ENCODE measurements around the gene OASL.
"Not testable (repeated sequence)": the region's sequence is repeated elsewhere in the genome, so short reads cannot be mapped to it uniquely, and the experiment has no call there.

Gene OASL

DNA sequence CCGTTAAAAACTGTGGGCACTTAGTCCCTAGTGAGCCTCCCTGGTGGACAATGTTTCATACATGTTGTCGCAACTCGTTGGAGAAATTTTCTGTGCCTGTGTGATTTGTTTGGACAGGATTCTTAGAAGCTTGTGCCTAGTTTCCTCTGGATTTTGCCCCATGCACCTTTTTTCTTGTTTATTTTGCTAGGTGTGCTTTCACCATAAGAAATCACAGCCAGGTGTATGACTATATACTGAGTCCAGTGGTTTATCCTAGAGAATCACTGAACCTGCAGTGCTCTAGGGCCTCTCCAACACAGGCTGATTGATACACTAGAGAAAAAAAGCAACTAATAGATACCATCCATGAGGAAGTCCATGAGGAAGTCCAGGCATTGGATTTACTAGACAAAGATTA lies 33.1 kb upstream of the OASL start:
- Histone ChIP-seq H3K9me3 (peaks cover 0 to 14% (median 0%) of the 10 kb centered on the region in 3 donors), H3K27ac (no peak overlapping the region), H3K27me3 (peaks cover 0 to 9% of the 10 kb centered on the region in 2 donors), H3K4me3 (no peak overlapping the region), H3K36me3 (no peaks in the 10 kb centered on the region), H3K4me1 (no peaks in the 10 kb centered on the region)
- DNase-seq: no peak
- TF ChIP-seq, protein P1, sequence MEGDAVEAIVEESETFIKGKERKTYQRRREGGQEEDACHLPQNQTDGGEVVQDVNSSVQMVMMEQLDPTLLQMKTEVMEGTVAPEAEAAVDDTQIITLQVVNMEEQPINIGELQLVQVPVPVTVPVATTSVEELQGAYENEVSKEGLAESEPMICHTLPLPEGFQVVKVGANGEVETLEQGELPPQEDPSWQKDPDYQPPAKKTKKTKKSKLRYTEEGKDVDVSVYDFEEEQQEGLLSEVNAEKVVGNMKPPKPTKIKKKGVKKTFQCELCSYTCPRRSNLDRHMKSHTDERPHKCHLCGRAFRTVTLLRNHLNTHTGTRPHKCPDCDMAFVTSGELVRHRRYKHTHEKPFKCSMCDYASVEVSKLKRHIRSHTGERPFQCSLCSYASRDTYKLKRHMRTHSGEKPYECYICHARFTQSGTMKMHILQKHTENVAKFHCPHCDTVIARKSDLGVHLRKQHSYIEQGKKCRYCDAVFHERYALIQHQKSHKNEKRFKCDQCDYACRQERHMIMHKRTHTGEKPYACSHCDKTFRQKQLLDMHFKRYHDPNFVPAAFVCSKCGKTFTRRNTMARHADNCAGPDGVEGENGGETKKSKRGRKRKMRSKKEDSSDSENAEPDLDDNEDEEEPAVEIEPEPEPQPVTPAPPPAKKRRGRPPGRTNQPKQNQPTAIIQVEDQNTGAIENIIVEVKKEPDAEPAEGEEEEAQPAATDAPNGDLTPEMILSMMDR (IDR thresholded peaks at IDR 0.05): no peak
- intact Hi-C loops (cut with DNase I; ENCODE audit: low total_unique reads): no loop called here

DNA sequence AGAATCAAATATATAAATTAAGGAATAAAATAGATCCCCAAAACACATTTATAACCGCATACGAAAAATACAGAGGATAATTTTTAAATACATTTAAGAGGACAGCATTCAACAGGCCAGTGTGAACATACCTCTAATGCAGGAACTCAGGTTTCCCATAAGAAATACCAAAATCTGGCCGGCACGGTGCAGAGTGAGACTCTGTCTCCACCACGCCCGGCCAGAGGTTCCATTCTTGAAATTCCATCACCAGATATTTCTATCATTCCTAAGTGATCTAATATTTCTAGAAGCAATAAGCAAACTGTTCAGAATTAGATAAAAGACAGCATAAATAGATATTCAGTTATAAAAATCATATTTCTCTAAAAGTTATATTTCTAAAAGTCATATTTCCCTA lies 30.2 kb upstream of the OASL start:
- TF ChIP-seq, protein P1 (IDR thresholded peaks at IDR 0.05): no peak
- DNase-seq: no peak
- Histone ChIP-seq H3K27me3 (peaks cover 0 to 9% of the 10 kb centered on the region in 2 donors), H3K4me1 (no peaks in the 10 kb centered on the region), H3K36me3 (no peaks in the 10 kb centered on the region), H3K27ac (no peak overlapping the region), H3K4me3 (no peak overlapping the region), H3K9me3 (peaks cover 0 to 14% (median 0%) of the 10 kb centered on the region in 3 donors)
- intact Hi-C loops (cut with DNase I; ENCODE audit: low total_unique reads): no loop called here

DNA sequence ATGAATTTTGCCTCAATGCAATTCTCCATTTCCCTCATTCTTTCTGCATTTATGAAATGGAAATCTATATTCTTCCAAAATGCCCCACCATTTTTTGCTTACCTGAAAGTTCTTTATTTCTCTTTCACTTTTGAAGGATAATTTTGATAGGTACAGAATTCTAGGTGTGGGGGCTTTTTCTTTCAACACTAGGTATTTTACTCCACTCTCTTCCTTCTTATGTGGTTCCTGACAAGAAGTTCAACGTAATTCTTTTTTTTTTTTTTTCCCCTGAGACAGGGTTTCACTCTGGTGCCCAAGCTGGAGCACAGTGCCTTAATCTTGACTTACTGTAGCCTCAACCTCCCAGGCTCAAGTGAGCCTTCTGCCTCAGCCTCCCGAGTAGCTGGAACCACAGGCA lies 26.3 kb upstream of the OASL start:
- intact Hi-C loops (cut with DNase I; ENCODE audit: low total_unique reads): no loop called here
- Histone ChIP-seq H3K9me3 (no peaks in the 10 kb centered on the region), H3K4me1 (peaks cover 0 to 2% (median 0%) of the 10 kb centered on the region in 4 donors), H3K27me3 (peaks cover 0 to 16% of the 10 kb centered on the region in 2 donors), H3K4me3 (no peak overlapping the region), H3K27ac (no peak overlapping the region), H3K36me3 (no peaks in the 10 kb centered on the region)
- TF ChIP-seq, protein P1 (IDR thresholded peaks at IDR 0.05): no peak
- no peak for DNase-seq

DNA sequence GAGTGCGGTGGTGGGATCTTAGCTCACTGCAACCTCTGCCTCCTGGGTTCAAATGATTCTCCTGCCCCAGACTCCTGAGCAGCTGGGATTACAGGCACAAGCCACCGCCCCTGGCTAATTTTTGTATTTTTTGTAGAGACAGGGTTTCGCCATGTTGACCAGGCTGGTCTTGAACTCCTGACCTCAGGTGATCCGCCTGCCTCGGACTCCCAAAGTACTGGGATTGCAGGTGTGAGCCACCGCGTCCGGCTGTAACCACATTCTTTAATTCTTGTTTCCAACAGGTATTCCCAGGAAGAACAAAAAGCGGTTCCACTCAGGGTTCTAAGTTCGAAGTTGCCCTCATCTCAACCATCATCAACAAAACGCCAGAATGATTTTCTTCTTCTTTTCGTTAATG lies 25.5 kb upstream of the OASL start:
- not testable (repeated sequence) for DNase-seq

DNA sequence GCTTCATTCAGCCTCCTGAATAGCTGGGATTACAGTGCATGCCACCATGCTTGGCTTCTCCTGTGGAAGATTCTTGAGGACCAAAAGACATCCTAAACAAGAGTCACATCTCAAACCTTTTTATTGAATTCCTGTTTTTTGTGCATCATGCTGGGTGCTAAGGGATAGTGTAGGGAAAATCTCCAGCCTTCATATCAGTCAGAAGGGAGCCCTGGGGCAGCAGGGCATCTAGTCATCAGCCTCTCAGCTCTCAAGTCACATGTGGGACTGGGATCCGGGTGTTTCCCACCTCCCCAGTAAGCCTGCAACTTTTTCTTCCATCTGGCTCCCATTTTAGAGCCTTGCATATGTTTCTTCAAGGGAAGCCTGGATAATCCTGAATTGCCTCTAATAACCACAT lies 25.1 kb upstream of the OASL start:
- Histone ChIP-seq H3K27me3 (peaks cover 0 to 17% of the 10 kb centered on the region in 2 donors), H3K9me3 (no peaks in the 10 kb centered on the region), H3K36me3 (no peaks in the 10 kb centered on the region), H3K4me1 (peaks cover 0 to 11% (median 0%) of the 10 kb centered on the region in 4 donors), H3K4me3 (no peak overlapping the region), H3K27ac (no peak overlapping the region)
- TF ChIP-seq, protein P1 (IDR thresholded peaks at IDR 0.05): no peak
- no peak for DNase-seq
- intact Hi-C loops (cut with DNase I; ENCODE audit: low total_unique reads): no loop called here

More for the DNA sequence above, 25.5 kb upstream of the OASL start:
- intact Hi-C loops (cut with DNase I; ENCODE audit: low total_unique reads); H3K36me3 ChIP-seq; H3K9me3 ChIP-seq; H3K27ac ChIP-seq; H3K4me1 ChIP-seq; H3K4me3 ChIP-seq: not testable (repeated sequence)
- peaks cover 0 to 16% of the 10 kb centered on the region in 2 donors for H3K27me3 ChIP-seq

DNA sequence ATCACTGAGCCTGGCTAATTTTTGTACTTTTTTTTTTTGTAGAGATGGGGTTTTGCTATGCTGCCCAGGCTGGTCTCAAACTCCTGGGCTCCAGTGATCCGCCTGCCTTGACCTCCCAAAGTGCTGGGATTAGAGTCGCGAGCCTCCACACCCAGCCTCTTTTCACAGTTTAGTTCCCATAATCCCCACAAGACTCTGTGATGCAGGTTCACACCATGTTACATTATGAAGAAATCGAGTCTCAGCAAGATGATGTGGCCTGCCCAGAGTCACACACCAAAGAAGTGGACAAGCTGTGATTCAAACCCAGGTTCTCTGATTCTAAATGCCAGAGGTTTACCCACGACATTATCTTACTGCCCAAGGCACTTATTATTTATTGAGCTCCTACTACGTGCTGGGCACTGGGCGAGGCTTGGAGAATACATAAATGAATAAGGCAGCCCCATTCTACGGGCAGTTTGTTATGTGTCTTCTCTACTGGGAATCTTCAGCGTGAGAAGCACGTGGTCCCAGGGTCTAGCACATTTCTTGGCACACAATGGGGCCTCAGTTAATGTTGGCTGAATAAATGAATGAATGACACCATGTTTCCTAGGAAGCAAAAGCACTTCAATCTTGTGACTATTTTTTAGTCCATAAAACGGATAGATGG lies 23.5 kb upstream of the OASL start:
- intact Hi-C loops (cut with DNase I; ENCODE audit: low total_unique reads): no loop called here
- Histone ChIP-seq H3K27ac (no peak overlapping the region), H3K4me3 (no peak overlapping the region), H3K9me3 (no peaks in the 10 kb centered on the region), H3K36me3 (no peaks in the 10 kb centered on the region), H3K27me3 (peaks cover 0 to 13% of the 10 kb centered on the region in 2 donors), H3K4me1 (peaks cover 0 to 11% (median 0%) of the 10 kb centered on the region in 4 donors)
- no peak for DNase-seq
- TF ChIP-seq, protein P1 (IDR thresholded peaks at IDR 0.05): no peak
